Stomach (tissue), 4 donors: ENCODE results near the gene SYT2.

ENCODE experiments used
- EP300 ChIP-seq: sonication (generic); formaldehyde crosslinking; IDR thresholded peaks from one replicate; pipeline ENCODE4 v1.6.1; 2017; ENCODE audit warnings: antibody characterized with exemption
- POLR2A ChIP-seq, 4 donors: fragments of 450-650 bp; IDR thresholded peaks; one replicate each; pipeline ENCODE4 v1.6.1; 2016; ENCODE audit warnings: antibody characterized with exemption in 4 of 4, control low read depth in 2 of 4, mild to moderate bottlenecking in 1 of 4, moderate library complexity in 1 of 4
- POLR2AphosphoS5 ChIP-seq, 3 donors: sonication (generic); formaldehyde crosslinking; IDR thresholded peaks; one replicate each; pipeline ENCODE4 v1.6.1; 2016; ENCODE audit warnings: antibody characterized with exemption in 3 of 3
- TF ChIP-seq, protein P1 (sequence below), 7 experiments: fragments of 450-650 bp in 4 of 7; fragments of 200-600 bp in 3 of 7; sonication (generic) in 3 of 7; IDR thresholded peaks; one replicate each; pipeline ENCODE4 v1.5.1; 2016 to 2019; ENCODE audit warnings: antibody characterized with exemption in 7 of 7, control low read depth in 2 of 7, mild to moderate bottlenecking in 1 of 7

DNA sequence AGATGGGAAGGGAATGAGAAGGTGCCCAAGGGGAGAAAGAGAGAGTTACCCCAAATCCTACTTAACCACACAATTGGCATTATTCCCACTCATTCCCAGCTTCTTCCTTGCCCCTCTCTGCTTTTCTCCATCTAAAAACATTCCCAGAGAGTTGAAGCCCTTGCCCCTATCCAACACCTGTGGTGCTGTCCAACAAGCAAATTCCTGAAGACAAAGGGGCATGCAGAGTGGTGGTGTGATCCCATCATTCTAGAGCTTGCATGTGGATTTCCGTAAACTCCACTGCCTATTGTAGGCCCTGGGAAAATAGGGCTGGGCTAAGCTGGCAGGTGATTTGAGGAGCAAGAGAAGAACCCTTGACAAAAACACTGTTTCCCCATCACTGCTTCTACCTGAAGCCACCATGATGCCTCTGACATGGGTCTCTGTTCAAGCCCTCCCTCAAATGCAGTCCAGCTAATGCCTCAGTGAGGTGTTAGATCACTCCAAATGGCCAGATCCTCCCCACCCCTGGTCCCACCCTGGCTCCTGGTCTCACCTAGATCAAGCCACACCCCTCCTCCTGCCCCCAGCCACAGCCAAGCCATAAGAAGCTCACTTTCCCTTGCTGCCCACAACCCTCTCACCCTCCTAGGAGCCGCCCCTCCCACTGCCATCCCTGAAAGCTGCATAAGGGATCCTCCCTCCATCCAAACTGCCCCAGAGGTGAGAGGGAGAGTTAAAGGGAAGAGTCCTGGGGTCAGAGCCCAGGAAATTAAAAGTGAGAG, 29.5 kb downstream of the SYT2 start:
- TF ChIP-seq POLR2A (IDR thresholded peaks at IDR 0.05): no peak
- TF ChIP-seq, protein P1, sequence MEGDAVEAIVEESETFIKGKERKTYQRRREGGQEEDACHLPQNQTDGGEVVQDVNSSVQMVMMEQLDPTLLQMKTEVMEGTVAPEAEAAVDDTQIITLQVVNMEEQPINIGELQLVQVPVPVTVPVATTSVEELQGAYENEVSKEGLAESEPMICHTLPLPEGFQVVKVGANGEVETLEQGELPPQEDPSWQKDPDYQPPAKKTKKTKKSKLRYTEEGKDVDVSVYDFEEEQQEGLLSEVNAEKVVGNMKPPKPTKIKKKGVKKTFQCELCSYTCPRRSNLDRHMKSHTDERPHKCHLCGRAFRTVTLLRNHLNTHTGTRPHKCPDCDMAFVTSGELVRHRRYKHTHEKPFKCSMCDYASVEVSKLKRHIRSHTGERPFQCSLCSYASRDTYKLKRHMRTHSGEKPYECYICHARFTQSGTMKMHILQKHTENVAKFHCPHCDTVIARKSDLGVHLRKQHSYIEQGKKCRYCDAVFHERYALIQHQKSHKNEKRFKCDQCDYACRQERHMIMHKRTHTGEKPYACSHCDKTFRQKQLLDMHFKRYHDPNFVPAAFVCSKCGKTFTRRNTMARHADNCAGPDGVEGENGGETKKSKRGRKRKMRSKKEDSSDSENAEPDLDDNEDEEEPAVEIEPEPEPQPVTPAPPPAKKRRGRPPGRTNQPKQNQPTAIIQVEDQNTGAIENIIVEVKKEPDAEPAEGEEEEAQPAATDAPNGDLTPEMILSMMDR (IDR thresholded peaks at IDR 0.05): no peak
- no peak for TF ChIP-seq POLR2AphosphoS5 (IDR thresholded peaks at IDR 0.05)
- TF ChIP-seq EP300: no peak
